Measurements from ENCODE around the gene OR6C4. TPM values are rescaled to one million over a fixed set of nuclear protein-coding genes. Genes with fewer than 3 reads are reported as not detected.
"Not testable (repeated sequence)": the region's sequence is repeated elsewhere in the genome, so short reads cannot be mapped to it uniquely, and the experiment has no call there.

Gene OR6C4
- total RNA-seq: not detected
- long read RNA-seq, donor 1: 0 reads
- long read RNA-seq, donor 2: 0 reads

DNA sequence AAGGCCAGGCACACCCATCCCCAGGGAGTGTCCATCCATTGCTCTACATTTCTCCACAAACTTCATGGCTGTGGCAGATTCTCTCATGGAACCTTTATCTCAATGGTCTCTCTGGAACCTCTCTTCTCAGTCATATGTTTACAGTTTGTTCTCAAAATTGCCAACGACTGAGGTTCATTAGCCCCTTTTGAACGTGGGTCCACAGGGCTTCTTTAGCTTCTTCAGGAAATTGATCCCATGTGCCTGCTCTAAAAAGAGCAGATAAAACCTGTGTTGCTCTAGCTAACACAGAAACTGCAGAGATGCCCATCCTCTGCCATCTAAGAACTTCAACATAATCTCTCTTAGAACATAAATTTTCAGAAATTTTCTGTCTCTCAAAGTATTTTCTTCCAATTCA is at the start of gene OR6C4:
Gene OR6C4, plus strand, starts transcription at position 301 of the 400 bp plus-strand sequence. CDS start 1,625 bp downstream, outside the sequence.
- intact Hi-C loops (cut with DNase I): no loop called here
- no peak for DNase-seq (ENCODE audit: low spot score)

DNA sequence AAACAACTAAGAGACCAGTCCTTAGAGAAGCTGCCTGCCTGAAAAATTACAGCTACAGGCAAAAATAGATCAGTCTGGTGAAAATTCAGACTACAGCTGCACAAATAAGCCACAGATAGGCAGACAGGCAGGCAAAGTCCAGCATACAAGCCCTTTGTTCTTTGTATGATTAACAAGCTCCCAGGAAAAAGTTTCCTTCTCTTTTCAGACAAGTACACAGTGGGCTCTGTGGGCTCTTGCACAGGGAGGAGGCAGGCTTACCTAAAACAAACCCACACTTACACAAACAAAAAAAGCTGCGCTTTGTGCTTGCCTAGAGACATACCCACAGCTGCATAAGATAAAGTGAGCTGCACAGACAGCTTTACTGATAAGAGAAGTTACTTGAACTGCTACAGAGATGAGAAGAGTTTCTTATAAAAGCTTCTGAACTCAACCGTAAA is 49.6 kb upstream of the OR6C4 start:
- no peak for DNase-seq (ENCODE audit: low spot score)
- intact Hi-C loops (cut with DNase I): no loop called here

DNA sequence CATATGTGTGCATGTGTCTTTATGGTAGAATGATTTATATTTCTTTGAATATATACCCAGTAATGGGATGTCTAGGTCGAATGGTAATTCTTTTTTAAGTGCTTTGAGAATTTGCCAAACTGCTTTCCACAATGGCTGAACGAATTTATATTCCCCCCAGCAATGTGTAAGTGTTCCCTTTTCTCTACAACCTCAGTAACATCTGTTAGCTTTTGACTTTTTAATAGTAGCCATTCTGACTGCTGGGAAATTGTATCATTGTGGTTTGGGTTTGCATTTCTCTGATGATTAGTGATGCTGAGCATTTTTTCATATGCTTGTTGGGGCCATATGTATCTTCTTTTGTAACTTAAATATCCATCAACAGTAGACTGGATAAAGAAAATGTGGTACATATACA is 47.8 kb upstream of the OR6C4 start:
- no peak for DNase-seq (ENCODE audit: low spot score)
- intact Hi-C loops (cut with DNase I): no loop called here

DNA sequence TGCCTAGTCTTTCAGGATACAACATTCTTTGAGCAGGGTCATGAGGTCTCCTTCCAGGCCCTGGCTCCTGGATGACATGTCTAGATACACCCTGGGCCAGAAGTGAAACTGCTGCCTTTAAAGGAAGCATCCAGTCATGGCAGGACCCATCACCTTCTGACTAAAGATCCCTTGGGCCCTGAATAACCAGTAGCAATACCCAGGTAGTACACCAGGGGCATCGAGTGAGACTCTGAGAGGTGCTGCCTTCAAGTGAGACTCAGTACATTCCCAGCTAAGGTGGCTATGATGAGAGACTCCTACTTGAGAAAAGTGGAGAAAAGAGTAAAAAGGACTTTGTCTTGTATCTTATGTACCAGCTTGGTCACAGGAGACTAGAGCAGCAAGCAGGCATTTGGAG is 33.7 kb upstream of the OR6C4 start:
- no peak for DNase-seq (ENCODE audit: low spot score)
- intact Hi-C loops (cut with DNase I): no loop called here

DNA sequence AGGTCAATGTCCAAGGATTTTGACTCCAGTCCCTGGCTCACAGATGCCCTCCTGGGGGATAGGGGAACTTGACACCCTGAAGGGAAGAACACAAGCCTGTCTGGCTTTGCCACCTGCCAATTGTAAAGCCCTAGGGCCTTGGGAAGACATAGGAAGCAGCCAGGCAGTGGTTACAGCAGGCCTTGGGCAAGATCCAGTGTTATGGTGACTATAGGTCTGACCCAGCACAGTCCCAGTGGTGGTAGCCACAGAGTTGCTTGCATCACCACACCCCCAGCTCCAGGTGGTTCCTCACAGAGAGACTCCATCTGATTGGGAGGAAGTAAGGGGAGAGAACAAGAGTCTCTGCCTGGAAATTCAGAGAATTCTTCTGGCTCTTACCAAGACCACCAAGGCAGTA is 33.0 kb upstream of the OR6C4 start:
- intact Hi-C loops (cut with DNase I): no loop called here
- no peak for DNase-seq (ENCODE audit: low spot score)

DNA sequence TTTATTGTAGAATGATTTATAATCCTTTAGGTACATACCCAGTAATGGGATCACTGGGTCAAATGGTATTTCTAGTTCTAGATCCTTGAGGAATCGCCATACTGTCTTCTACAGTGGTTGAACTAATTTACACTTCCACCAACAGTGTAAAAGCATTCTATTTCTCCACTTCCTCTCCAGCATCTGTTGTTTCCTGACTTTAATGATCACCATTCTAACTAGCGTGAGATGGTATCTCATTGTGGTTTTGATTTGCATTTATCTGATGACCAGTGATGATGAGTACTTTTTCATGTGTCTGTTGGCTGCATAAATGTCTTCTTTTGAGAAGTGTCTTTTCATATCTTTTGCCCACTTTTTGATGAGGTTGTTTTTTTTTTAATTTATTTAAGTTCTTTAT is 1.2 kb upstream of the OR6C4 start:
- intact Hi-C loops (cut with DNase I); DNase-seq (ENCODE audit: low spot score): not testable (repeated sequence)

DNA sequence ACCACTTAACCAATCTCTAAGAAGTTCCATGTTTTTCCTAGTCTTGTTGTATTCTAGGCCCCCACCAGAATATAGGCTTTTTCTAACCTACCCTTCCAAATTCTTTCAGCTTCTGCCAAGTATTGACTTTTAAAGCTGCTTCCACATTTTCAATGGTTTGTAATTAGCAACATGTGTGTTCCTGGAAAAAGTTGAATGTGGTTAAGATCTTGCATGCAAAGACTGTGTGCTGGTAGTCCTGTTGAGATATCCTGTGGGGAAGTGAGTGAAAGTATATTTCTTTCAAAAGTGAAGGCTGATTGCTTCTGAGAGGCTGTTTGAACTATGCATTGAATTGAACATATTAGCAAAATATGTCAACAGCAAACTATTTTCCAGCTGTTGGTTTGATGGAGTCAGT is 646 bp upstream of the OR6C4 start:
- intact Hi-C loops (cut with DNase I): no loop called here
- DNase-seq (ENCODE audit: low spot score): no peak

DNA sequence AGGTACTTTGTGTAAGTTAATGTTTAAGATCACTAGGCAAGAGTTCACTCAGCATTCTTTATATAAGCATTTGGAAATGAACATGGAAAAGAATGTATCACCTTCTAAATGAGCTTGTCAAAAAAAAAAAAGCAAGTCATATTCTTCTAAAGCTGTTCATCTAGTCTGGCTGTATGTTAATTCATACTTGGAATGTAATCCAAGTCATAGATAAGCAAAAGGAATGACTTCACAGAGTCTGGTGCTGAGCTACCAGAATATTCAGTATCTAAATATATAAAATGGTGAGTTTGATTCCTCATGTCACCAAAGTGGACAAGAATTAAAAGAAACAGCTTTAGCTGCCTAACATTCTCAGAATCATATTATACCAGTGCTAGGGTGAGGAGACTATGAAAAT is 4.9 kb downstream of the OR6C4 start:
- intact Hi-C loops (cut with DNase I): no loop called here

DNA sequence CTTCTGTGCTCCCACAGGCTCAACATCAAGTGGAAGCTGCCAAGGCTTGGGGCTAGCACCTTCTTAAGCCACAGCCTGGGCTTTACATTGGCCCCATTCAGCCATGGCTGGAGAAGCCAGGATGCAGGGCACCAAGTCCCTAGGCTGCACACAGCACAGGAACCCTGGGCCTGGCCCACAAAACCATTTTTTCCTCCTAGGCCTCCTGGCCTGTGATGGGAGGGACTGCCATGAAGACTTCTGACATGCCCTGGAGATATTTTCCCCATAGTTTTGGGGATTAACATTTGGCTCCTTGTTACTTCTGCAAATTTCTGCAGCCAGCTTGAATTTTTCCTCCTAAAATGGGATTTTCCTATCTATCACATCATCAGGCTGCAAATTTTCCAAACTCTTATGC is 20.7 kb downstream of the OR6C4 start:
- DNase-seq (ENCODE audit: low spot score); intact Hi-C loops (cut with DNase I): not testable (repeated sequence)

More for the DNA sequence above, 4.9 kb downstream of the OR6C4 start:
- DNase-seq (ENCODE audit: low spot score): no peak

DNA sequence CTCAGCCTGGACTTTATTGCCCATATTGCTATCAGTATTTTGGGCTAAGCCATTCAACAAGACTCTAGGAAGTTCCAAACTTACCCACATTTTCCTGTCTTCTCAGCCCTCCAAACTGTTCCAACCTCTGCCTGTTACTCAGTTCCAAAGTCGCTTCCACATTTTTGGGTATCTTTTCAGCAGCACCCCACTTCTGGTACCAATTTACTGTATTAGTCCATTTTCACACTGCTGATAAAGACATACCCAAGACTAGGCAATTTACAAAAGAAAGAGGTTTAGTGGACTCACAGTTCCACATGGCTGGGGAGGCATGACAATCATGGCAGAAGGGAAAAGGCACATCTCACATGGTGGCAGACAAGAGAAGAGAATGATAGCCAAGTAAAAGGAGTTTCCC is 21.3 kb downstream of the OR6C4 start:
- DNase-seq (ENCODE audit: low spot score); intact Hi-C loops (cut with DNase I): not testable (repeated sequence)

DNA sequence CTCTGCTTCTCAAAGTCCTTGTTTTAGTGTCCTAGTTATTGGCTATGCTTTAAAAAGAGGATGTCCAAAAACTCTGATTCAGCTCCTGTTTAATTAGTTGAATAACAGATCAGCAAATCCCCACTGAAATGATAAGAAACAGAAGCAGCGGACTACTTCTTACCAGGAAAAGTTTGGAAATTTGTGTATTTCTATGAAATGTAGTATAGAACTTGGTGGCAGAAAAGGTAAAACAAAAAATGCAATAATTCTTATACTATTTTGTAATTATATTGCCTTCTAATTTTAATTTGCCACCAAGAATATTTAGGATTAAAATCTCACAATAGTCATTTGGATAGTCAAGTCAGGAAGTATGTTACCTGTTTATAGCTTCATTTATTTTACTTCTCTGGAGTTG is 22.8 kb downstream of the OR6C4 start, which contains the start of gene OR2AP1:
Gene OR2AP1, plus strand, starts transcription at position 301 of the 400 bp plus-strand sequence. CDS start 1,947 bp downstream, outside the sequence.
- DNase-seq (ENCODE audit: low spot score): no peak
- intact Hi-C loops (cut with DNase I): no loop called here

DNA sequence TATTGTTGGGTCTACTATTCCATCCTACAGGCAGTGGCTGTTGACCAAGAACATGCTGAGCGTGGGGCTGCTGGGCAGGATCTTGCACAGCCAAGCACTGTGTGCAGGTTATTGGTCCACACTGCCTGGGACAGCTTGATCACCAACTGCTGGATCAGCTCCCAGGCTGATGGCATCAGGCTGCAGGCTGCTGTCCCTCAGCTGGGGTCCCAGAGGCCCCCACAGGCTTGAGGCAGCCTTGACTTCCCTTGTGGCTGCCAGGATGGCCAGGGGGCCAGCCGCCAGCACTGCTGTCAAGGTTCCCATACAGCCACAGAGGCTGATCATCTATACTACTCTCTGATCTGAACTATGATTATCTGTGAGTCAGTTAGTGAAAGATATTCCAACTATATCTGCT is 32.7 kb downstream of the OR6C4 start:
- intact Hi-C loops (cut with DNase I): no loop called here
- DNase-seq (ENCODE audit: low spot score): no peak

DNA sequence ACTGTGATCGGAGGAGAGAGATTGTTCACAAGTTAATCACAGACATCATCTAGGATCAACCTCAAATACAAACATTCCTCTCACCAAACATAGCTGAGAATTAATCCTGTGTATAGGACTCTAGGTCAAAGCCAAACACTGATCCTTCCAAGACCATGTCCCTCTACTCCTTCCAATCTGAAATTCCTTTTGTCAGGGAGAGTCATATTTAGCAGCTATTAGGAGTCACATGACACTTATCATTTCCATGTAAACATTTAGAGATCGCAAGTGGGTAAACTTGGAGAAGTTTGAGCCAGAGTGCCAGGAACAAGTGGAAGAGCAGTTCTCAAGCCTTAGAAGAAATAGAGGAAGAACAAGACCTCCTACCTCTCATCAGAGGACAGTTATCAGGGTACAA is 36.4 kb downstream of the OR6C4 start:
- no peak for DNase-seq (ENCODE audit: low spot score)
- intact Hi-C loops (cut with DNase I): no loop called here

DNA sequence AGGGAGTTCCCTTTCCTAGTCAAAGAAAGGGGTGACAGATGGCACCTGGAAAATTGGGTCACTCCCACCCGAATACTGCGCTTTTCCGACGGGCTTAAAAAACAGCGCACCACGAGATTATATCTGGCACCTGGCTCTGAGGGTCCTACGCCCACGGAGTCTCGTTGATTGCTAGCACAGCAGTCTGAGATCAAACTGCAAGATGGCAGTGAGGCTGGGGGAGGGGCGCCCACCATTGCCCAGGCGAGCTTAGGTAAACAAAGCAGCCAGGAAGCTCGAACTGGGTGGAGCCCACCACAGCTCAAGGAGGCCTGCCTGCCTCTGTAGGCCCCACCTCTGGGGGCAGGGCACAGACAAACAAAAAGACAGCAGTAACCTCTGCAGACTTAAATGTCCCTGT is 40.8 kb downstream of the OR6C4 start:
- intact Hi-C loops (cut with DNase I); DNase-seq (ENCODE audit: low spot score): not testable (repeated sequence)

Other genes starting within 250 kb of the OR6C4 start
- not detected for gene OR6C1, start 235.3 kb upstream of the OR6C4 start, total RNA-seq
- not detected for gene OR6C3, start 218.9 kb upstream of the OR6C4 start, total RNA-seq
- not detected for gene OR6C75, start 186.6 kb upstream of the OR6C4 start, total RNA-seq
- not detected for gene OR6C65, start 149.1 kb upstream of the OR6C4 start, total RNA-seq
- gene OR6C76, start 123.3 kb upstream of the OR6C4 start, total RNA-seq: not detected
- not detected for gene OR6C2, start 105.5 kb upstream of the OR6C4 start, total RNA-seq
- not detected for gene OR6C70, start 79.5 kb upstream of the OR6C4 start, total RNA-seq
- gene OR6C68, start 57.2 kb upstream of the OR6C4 start, total RNA-seq: not detected
- not detected for gene OR2AP1, start 22.9 kb downstream of the OR6C4 start, total RNA-seq
- gene OR10P1, start 87.3 kb downstream of the OR6C4 start, total RNA-seq: not detected
- gene ITGA7, start 158.3 kb downstream of the OR6C4 start, total RNA-seq: 100 to 1,000 TPM; 497 to 570 TPM
- 100 to 1,000 TPM; 115 to 118 TPM for gene BLOC1S1, start 166.4 kb downstream of the OR6C4 start, total RNA-seq
- 10 to 100 TPM; 19.2 to 39.7 TPM for gene RDH5, start 170.8 kb downstream of the OR6C4 start, total RNA-seq
- 1,000 to 10,000 TPM; 1,385 to 1,570 TPM for gene CD63, start 179.4 kb downstream of the OR6C4 start, total RNA-seq
- 10 to 100 TPM in 1 of 2 donors, 1 to 10 TPM in 1; 8.4 to 11.0 TPM for gene GDF11, start 193.5 kb downstream of the OR6C4 start, total RNA-seq

Measured in posterior vena cava (tissue), 2 donors.